Endometrial microvascular endothelial cells (primary cell): ENCODE data around the gene SAMD3. TPM values are rescaled to one million over a fixed set of nuclear protein-coding genes. Genes with fewer than 3 reads are reported as not detected.

Source experiments
- in situ Hi-C: cut with HindIII; loops from 2 replicates; pipeline ENCODE4 v1.10.0; 2017; ENCODE audit warnings: low sequenced_read_pairs, low pct_unique_long_range_greater_than_20kb; ENCODE audit errors: inconsistent ontology term
- total RNA-seq: library from RNA; depleted of rRNA; stranded (reverse); fragments of >200 nt; gene quantifications from one replicate; pipeline ENCODE4 v1.2.3, GENCODE V29; 2015; ENCODE audit errors: inconsistent ontology term

SAMD3 gene
- total RNA-seq, 1 donor from 2014 or later: not detected

DNA sequence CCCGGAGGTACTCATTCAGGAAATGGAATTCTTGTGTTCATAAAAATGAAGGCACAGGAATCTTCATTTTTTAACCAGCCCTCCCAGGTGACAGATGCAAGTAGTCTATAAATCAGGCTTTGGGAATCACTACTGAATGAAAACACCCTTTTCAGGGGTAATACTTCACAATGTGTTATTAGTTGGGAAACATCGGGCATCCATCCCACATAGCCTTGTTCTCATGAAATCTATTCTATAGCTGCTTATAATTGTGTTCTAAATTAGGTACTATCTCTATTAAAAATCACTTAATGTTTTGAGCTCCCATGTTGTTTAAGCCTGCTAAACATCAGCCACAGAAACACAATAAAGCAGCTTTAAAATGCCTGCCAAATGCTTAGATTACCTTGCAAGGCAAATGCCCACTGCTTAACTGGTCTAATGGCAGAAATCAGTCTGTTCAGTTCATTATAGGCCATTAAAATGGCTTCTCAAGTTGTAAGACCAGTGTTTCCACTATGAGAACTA, 109.5 kb downstream of the SAMD3 start:
- in situ Hi-C loops: no loop called here

DNA sequence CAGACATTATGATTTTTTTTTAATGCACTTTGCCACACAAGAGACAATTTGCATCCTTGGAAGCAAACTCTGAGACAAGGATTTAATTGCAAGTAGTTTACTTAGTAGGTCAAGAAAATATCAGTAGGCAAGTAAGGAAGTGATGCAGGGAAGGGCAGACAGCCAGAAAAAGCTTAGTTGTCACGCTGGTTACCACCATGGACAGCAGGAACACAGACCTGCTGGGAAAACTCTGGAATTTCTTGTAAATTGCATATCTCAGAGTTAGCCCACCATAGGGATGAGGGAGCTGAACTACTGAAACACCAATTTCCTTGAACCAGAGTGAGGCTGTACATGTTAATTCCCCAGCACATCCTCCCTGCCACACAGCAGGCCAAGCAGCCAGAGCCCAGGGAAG, 111.7 kb downstream of the SAMD3 start:
- in situ Hi-C loops: no loop called here

- in situ Hi-C loops: no loop called here
These were observed 115.0 kb downstream of the SAMD3 start for GRCh38 chr6:130107710-130108109.

- in situ Hi-C loops: no loop called here
These were observed 116.6 kb downstream of the SAMD3 start for GRCh38 chr6:130105996-130106704.

DNA sequence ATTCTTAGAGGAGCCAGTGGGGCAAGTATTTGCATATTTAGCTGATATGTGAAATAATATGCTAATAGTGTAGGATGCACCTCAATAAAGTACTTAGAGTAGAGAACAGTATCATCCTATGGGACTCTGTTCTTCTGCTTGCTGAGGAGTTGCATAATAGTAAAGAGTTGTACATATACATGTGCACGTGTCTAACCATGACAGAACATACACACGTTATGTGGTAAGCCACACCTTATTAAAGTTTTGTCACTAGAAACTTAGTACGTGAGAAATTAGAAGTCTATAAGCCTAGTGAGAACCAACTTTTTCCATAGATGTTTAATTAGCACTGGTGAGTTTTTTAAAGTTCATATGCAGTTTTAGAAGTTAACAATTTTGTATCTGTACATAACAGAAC, 123.6 kb downstream of the SAMD3 start:
- in situ Hi-C loops: no loop called here

DNA sequence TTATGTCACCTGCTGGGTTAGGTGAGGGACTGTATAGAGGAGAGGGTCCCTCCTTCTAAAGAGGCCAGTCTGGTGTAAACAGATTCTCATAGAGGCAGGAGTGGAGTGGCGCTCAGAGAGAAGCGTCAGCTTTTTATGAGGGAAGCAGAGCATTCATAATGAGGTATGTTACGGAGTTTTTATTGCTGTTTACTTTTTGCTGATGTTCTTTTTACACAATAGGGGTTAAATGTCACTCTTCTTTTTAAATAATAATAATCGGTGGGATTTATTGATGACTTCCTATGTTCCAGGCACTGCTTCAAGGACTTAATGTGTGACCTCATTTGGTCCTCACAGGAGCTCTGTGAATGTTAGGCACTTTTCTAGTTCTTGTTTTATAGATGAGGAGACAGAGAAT, 124.4 kb downstream of the SAMD3 start:
- in situ Hi-C loops: no loop called here

Other genes with a start within 250 kb of the SAMD3 start
- gene L3MBTL3, start 204.4 kb downstream of the SAMD3 start, total RNA-seq: 9.0 TPM
- 0.28 TPM for gene TMEM200A, start 143.1 kb upstream of the SAMD3 start, total RNA-seq